GM13976 (cell line): Measurements from ENCODE around the gene CCDC69.
"Not testable (repeated sequence)": the region's sequence is repeated elsewhere in the genome, so short reads cannot be mapped to it uniquely, and the experiment has no call there.

Experiments used
- DNase-seq: peaks from one replicate; pipeline ENCODE4 v3.0.0; 2012; ENCODE audit warnings: low spot score
- CTCF ChIP-seq: IDR thresholded peaks from 2 replicates; pipeline ENCODE4 v1.5.1; 2012; ENCODE audit warnings: borderline replicate concordance, mild to moderate bottlenecking; ENCODE audit not compliant: insufficient read depth; ENCODE audit errors: extremely low read depth, missing control alignments, control extremely low read depth
- in situ Hi-C: fragments of 300-500 bp; cut with MboI; formaldehyde crosslinking; loops from one replicate; pipeline ENCODE4 v1.12.0; 2022; ENCODE audit warnings: low sequenced_read_pairs, mixed read lengths, inconsistent platforms; ENCODE audit not compliant: unreplicated experiment

CCDC69 gene

GRCh38 chr5:151248651-151249050 is 24.8 kb upstream of the CCDC69 start:
- DNase-seq = no peak
- TF ChIP-seq CTCF = no peak
- in situ Hi-C loops = no loop called here

- no peak for TF ChIP-seq CTCF
- in situ Hi-C loops = no loop called here
- no peak for DNase-seq
These were observed 21.9 kb upstream of the CCDC69 start for GRCh38 chr5:151245680-151246219.

- in situ Hi-C loops = no loop called here
- no peak for TF ChIP-seq CTCF
- no peak for DNase-seq
These were observed 20.3 kb upstream of the CCDC69 start for GRCh38 chr5:151244206-151244605.

- no peak for TF ChIP-seq CTCF
- in situ Hi-C loops = no loop called here
- no peak for DNase-seq
These were observed 19.7 kb upstream of the CCDC69 start for GRCh38 chr5:151243564-151243963.

- TF ChIP-seq CTCF = no peak
- in situ Hi-C loops = no loop called here
- DNase-seq = no peak
These were observed 19.2 kb upstream of the CCDC69 start for GRCh38 chr5:151243127-151243526.

GRCh38 chr5:151240924-151241635 is 17.2 kb upstream of the CCDC69 start:
- TF ChIP-seq CTCF = no peak
- in situ Hi-C loops = no loop called here

GRCh38 chr5:151240268-151240835 is 16.5 kb upstream of the CCDC69 start:
- DNase-seq, in situ Hi-C loops: not testable (repeated sequence)

More at GRCh38 chr5:151240924-151241635, 17.2 kb upstream of the CCDC69 start:
- no peak for DNase-seq
